Measurements from ENCODE around the gene INF2.

Gene INF2

GRCh38 chr14:104656014-104656714 lies 33.3 kb upstream of the INF2 start:
- H3K36me3 ChIP-seq (replicated peaks) = no peaks in the 10 kb centered on the region
- H3K4me3 ChIP-seq (ENCODE audit: low read depth, low read length) = no peak overlapping the region
- no peaks in the 10 kb centered on the region for H3K27me3 ChIP-seq (replicated peaks)
- no peak for DNase-seq
- no peak overlapping the region for H3K27ac ChIP-seq
- in situ Hi-C loops (cut with HindIII; ENCODE audit: low pct_ligation_motif_present, low sequenced_read_pairs) = no loop called here
- TF ChIP-seq CTCF (IDR thresholded peaks at IDR 0.05; ENCODE audit: low read depth, low read length, missing control alignments) = no peak

- DNase-seq = no peak
- no peak for TF ChIP-seq CTCF (IDR thresholded peaks at IDR 0.05; ENCODE audit: low read depth, low read length, missing control alignments)
- H3K4me3 ChIP-seq (ENCODE audit: low read depth, low read length) = no peak overlapping the region
- no peak overlapping the region for H3K27ac ChIP-seq
- no peaks in the 10 kb centered on the region for H3K36me3 ChIP-seq (replicated peaks)
- H3K27me3 ChIP-seq (replicated peaks) = no peaks in the 10 kb centered on the region
- in situ Hi-C loops (cut with HindIII; ENCODE audit: low pct_ligation_motif_present, low sequenced_read_pairs) = no loop called here
These were observed 32.3 kb upstream of the INF2 start for GRCh38 chr14:104657101-104657524.

GRCh38 chr14:104657563-104658324 lies 31.7 kb upstream of the INF2 start:
- Histone ChIP-seq H3K4me3 (ENCODE audit: low read depth, low read length) (no peak overlapping the region), H3K36me3 (replicated peaks) (no peaks in the 10 kb centered on the region), H3K27me3 (replicated peaks) (no peaks in the 10 kb centered on the region), H3K27ac (no peak overlapping the region)
- no peak for TF ChIP-seq CTCF (IDR thresholded peaks at IDR 0.05; ENCODE audit: low read depth, low read length, missing control alignments)
- in situ Hi-C loops (cut with HindIII; ENCODE audit: low pct_ligation_motif_present, low sequenced_read_pairs) = no loop called here
- DNase-seq = no peak

GRCh38 chr14:104658325-104658712 lies 31.1 kb upstream of the INF2 start:
- DNase-seq = no peak
- in situ Hi-C loops (cut with HindIII; ENCODE audit: low pct_ligation_motif_present, low sequenced_read_pairs) = no loop called here
- no peak for TF ChIP-seq CTCF (IDR thresholded peaks at IDR 0.05; ENCODE audit: low read depth, low read length, missing control alignments)

GRCh38 chr14:104659146-104659545 lies 30.3 kb upstream of the INF2 start:
- in situ Hi-C loops (cut with HindIII; ENCODE audit: low pct_ligation_motif_present, low sequenced_read_pairs) = no loop called here
- H3K27me3 ChIP-seq (replicated peaks) = no peaks in the 10 kb centered on the region
- no peak for TF ChIP-seq CTCF (IDR thresholded peaks at IDR 0.05; ENCODE audit: low read depth, low read length, missing control alignments)
- no peak overlapping the region for H3K27ac ChIP-seq
- no peaks in the 10 kb centered on the region for H3K36me3 ChIP-seq (replicated peaks)
- no peak overlapping the region for H3K4me3 ChIP-seq (ENCODE audit: low read depth, low read length)
- DNase-seq = no peak

More at GRCh38 chr14:104658325-104658712, 31.1 kb upstream of the INF2 start:
- Histone ChIP-seq H3K27me3 (replicated peaks) (no peaks in the 10 kb centered on the region), H3K36me3 (replicated peaks) (no peaks in the 10 kb centered on the region), H3K27ac (no peak overlapping the region), H3K4me3 (ENCODE audit: low read depth, low read length) (no peak overlapping the region)
